Prostate gland (tissue), 2 donors: ENCODE results near the gene PLEKHG7. TPM values are rescaled to one million over a fixed set of nuclear protein-coding genes. Genes with fewer than 3 reads are reported as not detected.

Source experiments
- DNase-seq: peaks from one replicate; pipeline ENCODE4 v3.0.0-alpha.2; 2019; ENCODE audit warnings: low spot score
- H3K27ac ChIP-seq, 2 donors: fragments of 200-600 bp; sonication (generic); 2 replicates each; pipeline ENCODE4 v1.5.1; 2017 to 2019
- H3K27me3 ChIP-seq: fragments of 200-600 bp; sonication (generic); replicated peaks from 2 replicates; pipeline ENCODE4 v1.5.1; 2019; ENCODE audit not compliant: insufficient read depth
- H3K36me3 ChIP-seq, 2 donors: fragments of 200-600 bp; sonication (generic); 1 replicate in 1 of 2; 2 replicates in 1 of 2; pipeline versions ENCODE4 v1.5.1 to v1.8.1; 2017 to 2019
- H3K4me1 ChIP-seq: fragments of 200-600 bp; sonication (generic); replicated peaks from 2 replicates; pipeline ENCODE4 v1.5.1; 2019
- H3K4me3 ChIP-seq, 2 donors: fragments of 200-600 bp; sonication (generic); 2 replicates each; pipeline ENCODE4 v1.5.1; 2017 to 2019
- H3K9me3 ChIP-seq: fragments of 200-600 bp; sonication (generic); 2 replicates; pipeline ENCODE4 v1.5.1; 2017
- CTCF ChIP-seq, 4 experiments: fragments of 200-600 bp in 2 of 4; fragments of 450-650 bp in 2 of 4; sonication (generic) in 2 of 4; IDR thresholded peaks; 1 replicate in 3 of 4; 2 replicates in 1 of 4; pipeline ENCODE4 v1.5.1; 2016 to 2019; ENCODE audit warnings: antibody characterized with exemption in 4 of 4, mild to moderate bottlenecking in 2 of 4, moderate library complexity in 2 of 4
- POLR2A ChIP-seq: fragments of 450-650 bp; IDR thresholded peaks from one replicate; pipeline ENCODE4 v1.6.1; 2016; ENCODE audit warnings: antibody characterized with exemption, mild to moderate bottlenecking
- POLR2AphosphoS5 ChIP-seq: sonication (generic); formaldehyde crosslinking; IDR thresholded peaks from one replicate; pipeline ENCODE4 v1.6.1; 2017; ENCODE audit warnings: antibody characterized with exemption
- WGBS: methylation state at CpG from one replicate; pipeline ENCODE4 v1.1.5; 2018; 5-methylcytosine and 5-hydroxymethylcytosine counted together
- intact Hi-C: fragments of 100-400 bp; cut with DNase I; formaldehyde crosslinking; loops from one replicate; pipeline ENCODE4 v1.14.2; 2022
- total RNA-seq, 2 donors: library from RNA; depleted of rRNA; stranded (reverse); fragments of >200 nt; gene quantifications; one replicate each; pipeline ENCODE4 v1.1.0, GENCODE V29; 2016

The PLEKHG7 gene
- total RNA-seq, 2 donors from 2014 or later = 0.50 to 1.4 TPM

- no peaks in the 10 kb centered on the region for H3K9me3 ChIP-seq
- no peaks in the 10 kb centered on the region for H3K36me3 ChIP-seq
- no peak overlapping the region for H3K27ac ChIP-seq
- H3K4me1 ChIP-seq = no peaks in the 10 kb centered on the region
- no peak for TF ChIP-seq POLR2A
- no peak for TF ChIP-seq POLR2AphosphoS5
- no peak for TF ChIP-seq CTCF (IDR thresholded peaks at IDR 0.05)
- intact Hi-C loops = no loop called here
- DNase-seq = no peak
- no peak overlapping the region for H3K4me3 ChIP-seq
- H3K27me3 ChIP-seq = no peaks in the 10 kb centered on the region
Observed at GRCh38 chr12:92794814-92795213, 92.0 kb downstream of the PLEKHG7 start.

GRCh38 chr12:92796650-92797049 is 93.9 kb downstream of the PLEKHG7 start:
- no peaks in the 10 kb centered on the region for H3K36me3 ChIP-seq
- no peak overlapping the region for H3K27ac ChIP-seq
- intact Hi-C loops = no loop called here
- no peaks in the 10 kb centered on the region for H3K9me3 ChIP-seq
- no peak for DNase-seq
- no peaks in the 10 kb centered on the region for H3K4me1 ChIP-seq
- TF ChIP-seq POLR2AphosphoS5 = no peak
- TF ChIP-seq POLR2A = no peak
- no peak for TF ChIP-seq CTCF (IDR thresholded peaks at IDR 0.05)
- H3K4me3 ChIP-seq = no peak overlapping the region
- H3K27me3 ChIP-seq = no peaks in the 10 kb centered on the region

GRCh38 chr12:92802906-92803305 is 100.1 kb downstream of the PLEKHG7 start:
- H3K27ac ChIP-seq = no peak overlapping the region
- no peaks in the 10 kb centered on the region for H3K9me3 ChIP-seq
- no peak for DNase-seq
- no peak for TF ChIP-seq POLR2A
- no peak for TF ChIP-seq CTCF (IDR thresholded peaks at IDR 0.05)
- no peak for TF ChIP-seq POLR2AphosphoS5
- H3K27me3 ChIP-seq = no peaks in the 10 kb centered on the region
- H3K4me3 ChIP-seq = no peak overlapping the region
- H3K4me1 ChIP-seq = no peaks in the 10 kb centered on the region
- H3K36me3 ChIP-seq = no peaks in the 10 kb centered on the region
- intact Hi-C loops = no loop called here
- WGBS = 85% methylated on average over 3 of the region's 3 CpGs

GRCh38 chr12:92803903-92804302 is 101.1 kb downstream of the PLEKHG7 start:
- TF ChIP-seq POLR2AphosphoS5 (no peak), POLR2A (no peak), CTCF (IDR thresholded peaks at IDR 0.05) (no peak)
- H3K27me3 ChIP-seq = no peaks in the 10 kb centered on the region
- no peak for DNase-seq
- H3K4me1 ChIP-seq = no peaks in the 10 kb centered on the region
- no peaks in the 10 kb centered on the region for H3K9me3 ChIP-seq
- H3K36me3 ChIP-seq = no peaks in the 10 kb centered on the region
- intact Hi-C loops = no loop called here
- H3K27ac ChIP-seq = no peak overlapping the region
- no peak overlapping the region for H3K4me3 ChIP-seq
- WGBS = 96% methylated on average over 1 of the region's 1 CpG

GRCh38 chr12:92810370-92810769 is 107.6 kb downstream of the PLEKHG7 start:
- Histone ChIP-seq H3K27ac (no peak overlapping the region), H3K9me3 (no peaks in the 10 kb centered on the region), H3K4me1 (no peaks in the 10 kb centered on the region), H3K4me3 (no peak overlapping the region), H3K36me3 (no peaks in the 10 kb centered on the region), H3K27me3 (no peaks in the 10 kb centered on the region)
- intact Hi-C loops = no loop called here
- TF ChIP-seq POLR2A = no peak
- no peak for TF ChIP-seq POLR2AphosphoS5
- no peak for TF ChIP-seq CTCF (IDR thresholded peaks at IDR 0.05)
- DNase-seq = no peak
- WGBS = 88% methylated on average over 4 of the region's 4 CpGs
